HG03175 (cell line): Measurements from ENCODE around the gene HEATR5B.

Experiments
- ATAC-seq: cut with Tn5 transposase; IDR thresholded peaks from one replicate; pipeline ENCODE4 v1.9.1; 2021; ENCODE audit warnings: mild to moderate bottlenecking, moderate library complexity; ENCODE audit not compliant: unreplicated experiment

The HEATR5B gene

DNA sequence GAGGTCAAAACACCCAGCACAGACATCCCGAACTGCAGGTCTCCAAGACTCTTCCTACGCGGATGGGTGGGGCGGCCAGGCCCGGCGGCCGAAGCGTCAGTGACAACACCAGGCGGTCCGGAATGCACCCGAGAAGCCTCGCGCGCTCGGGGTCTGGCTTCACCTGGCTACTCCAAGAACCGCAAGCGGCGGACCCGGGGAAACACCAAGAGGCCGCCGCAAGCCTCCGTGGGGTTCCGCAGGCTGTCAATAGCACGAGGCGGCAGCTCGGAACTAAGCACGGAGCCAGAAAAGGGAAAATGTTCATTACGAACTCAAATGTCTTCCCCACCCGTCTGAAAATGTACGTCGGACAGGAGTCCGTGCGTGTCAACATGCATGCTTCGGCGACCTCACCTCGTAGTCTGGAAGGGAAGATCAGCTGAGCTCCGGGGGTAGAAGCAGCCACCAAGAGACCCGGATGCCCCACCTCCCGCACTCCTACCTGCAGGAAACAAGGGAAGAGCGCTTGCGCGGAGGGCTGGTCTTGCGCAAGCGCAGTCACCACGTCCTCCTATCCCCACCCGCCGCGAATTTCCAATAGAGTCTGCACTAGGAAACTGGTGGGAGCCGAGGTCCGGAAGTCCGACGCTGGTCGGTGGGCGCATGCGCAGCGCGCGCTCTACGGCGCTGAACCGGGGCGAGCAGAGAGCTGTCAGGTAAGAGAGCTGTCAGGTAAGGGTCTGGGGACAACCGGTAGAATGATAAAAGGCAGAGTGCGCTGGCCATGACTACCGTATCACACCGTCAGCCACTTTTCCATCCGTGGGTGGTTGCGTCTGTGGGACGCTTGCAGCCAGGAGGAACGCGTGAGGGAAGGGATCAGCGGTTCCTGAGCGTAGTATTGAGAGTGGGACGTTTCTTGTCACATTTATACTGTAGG is at the start of gene HEATR5B, which contains the start of gene GPATCH11:
HEATR5B (minus strand) TSS at position 500 of the 922 bp plus-strand sequence. CDS start 958 bp downstream, outside the sequence.
GPATCH11 (plus strand) TSS at position 646 of the 922 bp plus-strand sequence. CDS start 3,864 bp downstream, outside the sequence.
- peak; percentile 78 for ATAC-seq

DNA sequence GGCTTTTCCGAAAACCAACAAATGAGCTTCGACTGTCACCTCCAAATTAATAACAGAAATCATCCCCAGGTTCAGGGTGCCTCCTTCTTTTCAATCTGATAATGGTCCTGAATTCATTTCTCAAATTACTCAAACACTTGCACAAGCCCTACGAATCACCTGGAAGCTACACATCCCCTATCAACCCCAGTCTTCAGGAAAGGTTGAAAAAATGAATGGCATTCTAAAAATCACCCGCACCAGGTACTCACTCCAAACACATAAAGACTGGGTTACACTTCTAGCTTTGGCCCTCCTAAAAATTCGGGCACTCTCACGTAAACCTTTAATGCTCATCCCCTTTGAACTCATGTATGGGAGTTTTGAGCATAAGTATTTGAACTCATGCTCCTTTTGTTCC is 48.7 kb upstream of the HEATR5B start:
- no peak for ATAC-seq

GRCh38 chr2:37125416-37125815 is 41.2 kb upstream of the HEATR5B start:
- no peak for ATAC-seq

GRCh38 chr2:37119157-37119556 is 35.0 kb upstream of the HEATR5B start:
- ATAC-seq: no peak

DNA sequence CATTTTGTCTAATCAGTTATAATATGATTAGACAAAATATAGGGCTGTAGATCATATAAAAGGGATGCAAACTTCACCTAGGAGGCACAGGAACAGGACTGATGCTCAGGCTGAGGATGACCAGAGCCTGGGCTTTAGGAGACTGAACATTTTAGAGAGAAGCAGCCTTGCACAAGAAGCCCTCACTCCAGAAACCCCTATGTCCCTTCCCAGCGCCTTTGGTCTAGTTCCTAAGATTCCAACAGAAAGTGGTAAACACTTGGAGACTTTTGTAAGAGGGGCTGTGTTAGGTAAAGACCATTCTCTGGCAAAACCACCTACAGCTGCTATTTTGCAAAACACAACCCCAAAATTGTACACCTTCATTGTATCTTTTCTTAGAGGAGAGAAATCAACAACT is 33.4 kb upstream of the HEATR5B start:
- no peak for ATAC-seq

DNA sequence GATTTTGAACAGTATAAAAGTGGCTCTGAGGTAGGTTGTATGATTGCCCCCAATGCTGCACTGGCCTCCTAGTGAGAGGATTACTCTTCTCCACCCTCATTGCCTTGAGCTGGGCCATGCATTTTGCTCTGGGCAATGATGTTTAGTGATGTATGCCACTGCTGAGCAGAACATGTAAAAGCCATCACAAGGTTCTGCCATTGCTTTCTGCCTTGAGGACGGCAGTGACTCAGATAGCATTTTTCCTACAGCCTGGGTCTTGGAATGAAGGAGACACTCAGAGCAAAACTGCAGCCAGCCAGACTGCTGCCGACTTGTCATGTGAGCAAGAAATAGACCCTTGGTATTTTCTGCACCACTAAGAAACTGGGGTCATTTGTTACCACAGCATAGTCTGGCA is 27.8 kb upstream of the HEATR5B start:
- ATAC-seq: no peak

DNA sequence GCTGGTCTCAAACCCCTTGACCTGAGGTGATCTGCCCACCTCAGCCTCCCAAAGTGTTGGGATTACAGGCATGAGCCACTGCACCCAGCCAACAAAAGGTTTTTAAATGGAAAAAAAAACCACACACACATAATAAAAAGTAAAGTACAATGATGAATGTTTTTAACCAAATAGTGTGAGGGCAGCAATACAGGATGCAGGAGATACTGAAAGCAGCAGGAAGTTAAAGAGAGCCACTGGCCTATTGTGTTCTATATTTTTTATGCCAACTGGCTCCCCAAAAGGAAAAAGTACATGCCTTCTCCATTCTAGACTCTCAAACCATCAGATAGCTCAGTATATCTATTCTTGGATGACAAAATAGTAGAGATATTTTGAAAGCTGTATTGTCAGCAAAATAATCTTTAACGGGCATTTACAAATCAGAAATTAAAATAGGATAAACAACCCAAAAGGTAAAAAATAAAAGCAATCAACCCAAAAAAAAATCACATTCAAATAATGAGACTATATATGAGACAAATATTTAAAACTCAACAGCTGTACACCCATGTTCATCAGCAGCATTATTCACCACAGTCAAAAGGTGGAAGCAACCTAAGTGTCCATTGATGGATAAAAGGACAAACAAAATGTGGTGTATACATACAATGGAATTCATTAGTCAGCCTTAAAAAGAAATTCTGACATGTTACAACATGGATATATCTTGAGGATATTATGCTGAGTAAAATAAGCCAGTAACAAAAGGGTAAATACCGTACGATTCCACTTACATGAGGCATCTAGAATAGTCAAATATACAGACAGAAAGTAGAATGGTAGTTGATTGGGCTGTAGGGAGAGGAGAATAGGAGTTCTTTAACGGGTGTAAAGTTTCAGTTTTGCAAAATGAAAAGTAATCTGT is 26.4 kb upstream of the HEATR5B start:
- no peak for ATAC-seq

DNA sequence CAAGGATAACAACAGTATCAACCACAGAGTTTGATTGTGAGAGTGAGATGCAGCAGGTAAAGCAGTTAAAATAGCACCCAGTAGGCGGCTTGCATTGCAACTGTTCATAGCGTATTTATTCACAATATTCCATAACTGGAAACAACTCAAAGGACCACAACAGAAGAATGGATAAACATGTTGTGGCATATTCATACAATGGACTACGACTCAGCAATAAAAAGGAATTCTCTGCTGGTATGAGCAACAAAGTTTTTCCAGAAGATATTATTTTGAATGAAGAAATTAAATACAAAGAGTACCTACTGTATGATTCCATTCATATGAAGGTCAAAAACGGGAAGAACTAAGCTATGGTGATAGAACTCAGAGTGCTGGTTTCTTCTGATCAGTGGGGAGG is 25.4 kb upstream of the HEATR5B start:
- no peak for ATAC-seq

- no peak for ATAC-seq
Observed at GRCh38 chr2:37105150-37105549, 21.0 kb upstream of the HEATR5B start.

- no peak for ATAC-seq
Observed at GRCh38 chr2:37104178-37104577, 20.0 kb upstream of the HEATR5B start.

GRCh38 chr2:37102588-37102987 is 18.4 kb upstream of the HEATR5B start:
- ATAC-seq: no peak

DNA sequence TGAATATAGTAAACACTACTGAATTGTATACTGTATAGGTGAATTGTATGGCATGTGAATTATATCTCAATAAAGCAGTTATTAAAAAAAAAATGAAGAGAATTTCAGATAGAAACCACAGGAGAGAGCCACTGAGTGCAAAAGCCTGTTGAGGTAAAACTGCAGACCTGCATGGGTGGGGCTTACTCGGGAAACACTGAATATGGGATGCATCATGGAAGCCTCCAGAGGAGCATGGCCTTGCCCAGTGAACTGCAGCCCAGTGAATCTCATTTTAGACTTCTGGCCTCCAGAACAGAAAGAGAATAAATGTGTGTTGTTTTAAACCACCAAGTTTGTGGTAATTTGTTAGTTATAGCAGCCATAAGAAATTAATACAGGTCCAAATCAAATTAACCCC is 15.9 kb upstream of the HEATR5B start:
- no peak for ATAC-seq

GRCh38 chr2:37098416-37099118 is 14.4 kb upstream of the HEATR5B start:
- no peak for ATAC-seq

DNA sequence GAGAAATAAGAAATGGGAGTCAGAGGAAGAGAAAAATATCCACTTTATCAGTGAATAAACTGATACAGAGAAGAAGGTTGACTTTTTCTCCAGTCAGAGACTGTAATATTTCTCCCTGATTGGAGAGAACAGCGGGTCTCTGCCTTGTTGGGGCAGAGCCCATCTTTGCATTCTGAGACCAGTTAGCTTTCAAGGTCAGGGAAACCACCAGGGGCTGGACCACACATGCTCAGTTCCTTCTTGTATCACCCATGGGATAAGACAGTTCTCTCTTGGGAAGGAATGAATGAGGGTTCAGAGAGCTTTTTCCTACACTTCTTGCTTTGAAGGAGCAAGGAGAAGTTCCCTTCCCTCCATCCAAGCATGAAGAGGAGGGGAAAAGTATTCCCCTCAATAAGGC is 12.4 kb upstream of the HEATR5B start:
- no peak for ATAC-seq

DNA sequence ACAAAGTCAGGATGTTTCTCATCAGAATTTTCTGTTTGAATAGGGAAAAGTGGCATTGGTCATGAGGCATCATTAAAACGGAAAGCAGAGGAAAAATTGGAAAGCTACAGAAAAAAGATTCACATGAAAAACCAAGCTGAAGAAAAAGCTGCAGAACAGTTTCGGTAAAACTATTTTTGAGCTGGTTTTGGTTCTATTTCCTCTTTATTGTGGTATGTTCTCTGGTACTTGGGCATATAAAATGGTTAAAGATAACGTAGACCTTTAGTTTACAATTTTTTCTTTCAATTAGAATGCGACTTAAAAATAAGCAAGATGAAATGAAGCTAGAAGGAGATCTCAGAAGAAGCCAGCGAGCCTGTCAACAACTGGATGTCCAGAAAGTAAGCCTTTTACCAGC is 7.7 kb upstream of the HEATR5B start:
- peak; percentile 51 for ATAC-seq

GRCh38 chr2:37090019-37090477 is 5.9 kb upstream of the HEATR5B start:
- peak; percentile 88 for ATAC-seq

DNA sequence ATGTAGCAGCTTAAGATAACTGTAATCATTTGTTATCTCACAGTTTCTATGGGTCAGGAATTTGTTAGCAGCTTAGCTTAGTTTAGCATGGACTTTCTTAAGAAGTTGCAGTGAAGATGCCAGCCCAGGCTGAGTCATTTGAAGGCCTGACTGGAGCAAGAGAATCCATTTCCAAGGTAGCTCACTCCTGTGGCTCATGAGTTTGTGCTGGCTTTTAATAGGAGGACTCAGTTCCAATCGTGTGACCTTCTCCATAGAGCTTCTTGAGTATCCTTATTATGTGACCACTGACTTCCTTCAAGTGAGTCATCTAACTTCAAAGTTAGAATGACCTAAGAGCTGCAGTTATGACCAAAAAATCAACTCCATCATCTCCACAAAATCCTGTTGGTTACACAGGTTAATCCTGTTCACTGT is 1.6 kb upstream of the HEATR5B start:
- no peak for ATAC-seq

DNA sequence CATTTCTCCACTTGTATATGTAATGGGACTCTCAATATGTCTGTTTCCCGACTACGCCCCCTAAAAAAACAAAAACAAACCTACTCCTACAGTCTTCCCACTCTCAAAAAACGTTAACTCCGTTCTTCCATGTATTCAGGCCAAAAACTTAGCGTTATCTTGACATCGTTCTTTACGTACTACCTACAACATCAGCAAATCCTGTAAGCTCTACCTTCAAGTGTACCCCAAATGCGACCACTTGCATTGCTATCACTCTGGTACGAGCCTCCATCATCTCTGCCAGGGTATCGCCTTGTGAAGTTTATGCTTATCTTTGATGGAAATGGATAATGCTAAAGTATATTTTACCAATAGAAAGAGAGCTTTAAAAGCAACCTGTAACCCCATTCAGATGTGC is 625 bp upstream of the HEATR5B start:
- no peak for ATAC-seq

DNA sequence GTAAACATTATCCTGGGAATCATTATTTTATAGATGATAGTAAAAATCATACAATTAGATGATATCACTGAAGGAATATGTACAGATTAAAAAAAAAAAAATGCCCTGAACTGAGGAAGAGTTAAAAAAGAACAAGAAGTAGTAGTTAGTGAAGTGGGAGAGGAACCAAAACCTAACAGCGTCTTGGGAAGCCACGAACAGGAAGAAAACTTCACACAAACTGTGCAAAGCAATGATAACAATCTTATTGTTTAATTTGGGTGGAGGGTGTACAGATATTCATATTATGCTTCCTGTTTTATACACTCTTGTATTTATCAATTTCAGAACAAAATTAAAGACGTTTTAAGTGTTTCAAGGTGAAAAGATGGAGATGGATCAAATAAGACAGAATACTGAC is 3.5 kb downstream of the HEATR5B start:
- no peak for ATAC-seq

DNA sequence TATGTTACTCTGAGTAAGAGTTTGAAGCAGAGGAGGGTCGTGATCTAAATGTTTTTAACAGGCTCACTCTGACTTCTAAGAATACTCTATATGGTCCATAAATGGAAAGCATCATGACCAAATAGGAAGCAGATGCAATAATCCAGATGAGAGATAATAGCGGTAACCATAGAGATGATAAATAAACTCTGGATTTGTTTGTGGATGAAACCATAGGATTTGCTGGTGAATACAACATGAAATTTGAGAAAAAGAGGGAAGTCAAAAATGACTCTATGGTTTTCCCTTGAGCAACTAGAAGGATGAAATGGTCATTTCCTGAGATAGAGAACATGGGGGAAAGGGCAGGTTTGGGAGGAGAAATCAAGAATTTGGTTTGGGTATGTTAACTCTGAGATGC is 3.9 kb downstream of the HEATR5B start:
- no peak for ATAC-seq

DNA sequence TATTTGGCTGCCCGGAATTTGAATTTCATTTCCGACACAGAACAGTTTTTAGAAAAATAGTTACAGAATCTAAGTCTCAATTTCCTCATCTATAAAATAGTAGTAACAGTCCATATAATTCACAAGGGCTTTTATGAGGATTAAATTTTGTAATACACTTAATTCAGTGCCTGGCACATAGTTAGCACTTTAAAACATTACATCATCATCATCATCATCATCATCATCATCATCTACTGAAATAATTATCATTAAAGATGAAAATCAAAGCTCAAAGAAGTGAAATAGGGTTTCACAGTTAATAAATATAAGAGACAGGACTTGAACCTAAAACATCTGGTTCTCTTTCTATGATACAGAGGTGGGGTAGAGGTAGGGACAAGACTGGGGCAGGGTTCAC is 13.2 kb downstream of the HEATR5B start:
- no peak for ATAC-seq
